Caco-2 (cell line): ENCODE measurements around the gene CGNL1. TPM values are rescaled to one million over a fixed set of nuclear protein-coding genes. Genes with fewer than 3 reads are reported as not detected.
A peak's percentile ranks its signal among the peaks of the same experiment; 100 is the strongest.

Experiments
- BruUV-seq: library from RNA; stranded (reverse); fragments of 400-500 nt; replicated peaks from 2 replicates; lab custom pipeline; 2021; lab: Mats Ljungman, UMichigan
- CTCF ChIA-PET: fragments of 300-600 bp; sonication (Branson Sonifier 250); formaldehyde crosslinking; loops from one replicate; lab custom pipeline; 2022; ENCODE audit warnings: antibody characterized with exemption; lab: Charles Lee
- POLR2A ChIA-PET: fragments of 300-600 bp; sonication (Branson Sonifier 250); formaldehyde crosslinking; loops from one replicate; lab custom pipeline; 2022; ENCODE audit warnings: antibody characterized with exemption; lab: Charles Lee
- DNase-seq, 2 experiments: peaks; one replicate each; pipeline versions ENCODE4 v3.0.0 to v3.0.0-alpha.2; 2020 to 2022
- H3K27me3 ChIP-seq: replicated peaks from 2 replicates; pipeline ENCODE4 v1.6.0; 2011; ENCODE audit warnings: low read length; ENCODE audit not compliant: control insufficient read depth, insufficient read depth
- H3K36me3 ChIP-seq: 2 replicates; pipeline ENCODE4 v1.5.1; 2011; ENCODE audit warnings: low read length; ENCODE audit not compliant: control insufficient read depth, insufficient read depth
- H3K4me1 ChIP-seq: fragments of 250-450 bp; sonication (Bioruptor Pico); 2 replicates; pipeline ENCODE4 v1.5.1; 2020; ENCODE audit warnings: mild to moderate bottlenecking
- H3K4me3 ChIP-seq: 2 replicates; pipeline ENCODE4 v1.5.1; 2011; ENCODE audit warnings: low read depth, mild to moderate bottlenecking, control low read depth, low read length
- H3K9me3 ChIP-seq: fragments of 250-450 bp; sonication (Bioruptor Pico); 2 replicates; pipeline ENCODE4 v1.5.1; 2020; ENCODE audit warnings: mild to moderate bottlenecking, moderate library complexity
- H3K27ac Mint-ChIP-seq: one replicate; pipeline ENCODE4 v1.8.0; 2022; ENCODE audit warnings: mixed read lengths; ENCODE audit not compliant: unreplicated experiment
- H3K27me3 Mint-ChIP-seq: one replicate; pipeline ENCODE4 v1.8.0; 2022; ENCODE audit warnings: mixed read lengths; ENCODE audit not compliant: insufficient read depth, unreplicated experiment
- H3K36me3 Mint-ChIP-seq: one replicate; pipeline ENCODE4 v1.8.0; 2022; ENCODE audit warnings: mild to moderate bottlenecking, mixed read lengths; ENCODE audit not compliant: insufficient read depth, unreplicated experiment
- H3K4me1 Mint-ChIP-seq: one replicate; pipeline ENCODE4 v1.8.0; 2022; ENCODE audit warnings: low read depth, mixed read lengths; ENCODE audit not compliant: unreplicated experiment
- H3K4me3 Mint-ChIP-seq: one replicate; pipeline ENCODE4 v1.8.0; 2022; ENCODE audit warnings: mild to moderate bottlenecking, moderate library complexity, mixed read lengths; ENCODE audit not compliant: unreplicated experiment
- H3K9me3 Mint-ChIP-seq: one replicate; pipeline ENCODE4 v1.8.0; 2022; ENCODE audit warnings: mixed read lengths; ENCODE audit not compliant: unreplicated experiment
- CTCF ChIP-seq, 2 experiments: fragments of 200-600 bp in 1 of 2; IDR thresholded peaks; 1 replicate in 1 of 2; 2 replicates in 1 of 2; pipeline versions ENCODE4 v1.5.1 to v1.8.0; 2011 to 2022; ENCODE audit warnings: antibody characterized with exemption in 1 of 2, control low read depth in 1 of 2, inconsistent platforms in 1 of 2, low read depth in 1 of 2, low read length in 1 of 2, mild to moderate bottlenecking in 1 of 2, moderate library complexity in 1 of 2; ENCODE audit not compliant: insufficient read depth in 1 of 2, severe bottlenecking in 1 of 2, unreplicated experiment in 1 of 2
- intact Hi-C: fragments of 100-400 bp; cut with micrococcal nuclease; formaldehyde crosslinking; loops from one replicate; pipeline ENCODE4 v1.10.0; 2022; ENCODE audit not compliant: unreplicated experiment
- total RNA-seq: library from RNA; stranded (reverse); gene quantifications from 2 replicates; pipeline ENCODE4 v1.2.3, GENCODE V29; 2022

Gene CGNL1
- total RNA-seq, 1 experiment from 2014 or later = 8.3 TPM

GRCh38 chr15:57580428-57580827 lies 204.1 kb downstream of the CGNL1 start:
- H3K27me3 Mint-ChIP-seq = no peaks in the 10 kb centered on the region
- peaks cover 16% of the 10 kb centered on the region for H3K9me3 Mint-ChIP-seq
- H3K4me1 Mint-ChIP-seq = peaks cover 43% of the 10 kb centered on the region

GRCh38 chr15:57580866-57581265 lies 204.6 kb downstream of the CGNL1 start:
- Histone ChIP-seq H3K9me3 (peaks cover 23% of the 10 kb centered on the region), H3K27me3 (no peaks in the 10 kb centered on the region), H3K4me1 (peaks cover 49% of the 10 kb centered on the region), H3K4me3 (no peak overlapping the region), H3K36me3 (no peaks in the 10 kb centered on the region)
- no peak for TF ChIP-seq CTCF (IDR thresholded peaks at IDR 0.05; ENCODE audit: insufficient read depth in 1 of 2, low read depth in 1 of 2, low read length in 1 of 2, severe bottlenecking in 1 of 2, unreplicated experiment in 1 of 2)
- Mint-ChIP-seq H3K4me3 (peak overlapping the region; percentile 13), H3K9me3 (peaks cover 16% of the 10 kb centered on the region), H3K27me3 (no peaks in the 10 kb centered on the region), H3K27ac (peak overlapping the region; percentile 83), H3K4me1 (peaks cover 43% of the 10 kb centered on the region), H3K36me3 (peaks cover 4% of the 10 kb centered on the region)
- CTCF ChIA-PET = interaction anchor here (1.0 to 1.1 kb wide), 3 partner anchors 29 to 170 kb away, joined by 3 read pairs; no protein-coding TSS in a partner anchor
- no TSS peak for BruUV-seq
- POLR2A ChIA-PET = interaction anchor here (0.7 kb wide), 1 partner anchor 18 kb away, joined by 4 read pairs; no protein-coding TSS in a partner anchor
- peak; percentile 58 to 72 for DNase-seq
- intact Hi-C loops = no loop called here

More at GRCh38 chr15:57580428-57580827, 204.1 kb downstream of the CGNL1 start:
- Histone ChIP-seq H3K4me1 (peaks cover 49% of the 10 kb centered on the region), H3K4me3 (no peak overlapping the region), H3K27me3 (no peaks in the 10 kb centered on the region), H3K36me3 (no peaks in the 10 kb centered on the region), H3K9me3 (peaks cover 23% of the 10 kb centered on the region)
- intact Hi-C loops = no loop called here
- peaks cover 4% of the 10 kb centered on the region for H3K36me3 Mint-ChIP-seq
- H3K4me3 Mint-ChIP-seq = no peak overlapping the region
- peak overlapping the region; percentile 83 for H3K27ac Mint-ChIP-seq
- ChIA-PET POLR2A (interaction anchor here (0.7 kb wide), 1 partner anchor 18 kb away, joined by 4 read pairs; no protein-coding TSS in a partner anchor), CTCF (interaction anchor here (1.0 to 1.1 kb wide), 3 partner anchors 29 to 171 kb away, joined by 3 read pairs; no protein-coding TSS in a partner anchor)
- BruUV-seq = no TSS peak
- no peak for TF ChIP-seq CTCF (IDR thresholded peaks at IDR 0.05; ENCODE audit: insufficient read depth in 1 of 2, low read depth in 1 of 2, low read length in 1 of 2, severe bottlenecking in 1 of 2, unreplicated experiment in 1 of 2)
- DNase-seq = no peak

- intact Hi-C loops = no loop called here
- no peak overlapping the region for H3K27ac Mint-ChIP-seq
- no peak for TF ChIP-seq CTCF (IDR thresholded peaks at IDR 0.05; ENCODE audit: insufficient read depth in 1 of 2, low read depth in 1 of 2, low read length in 1 of 2, severe bottlenecking in 1 of 2, unreplicated experiment in 1 of 2)
- no peaks in the 10 kb centered on the region for H3K27me3 Mint-ChIP-seq
- peaks cover 43% of the 10 kb centered on the region for H3K4me1 Mint-ChIP-seq
- no peaks in the 10 kb centered on the region for H3K36me3 ChIP-seq
- ChIA-PET POLR2A (no interaction called here), CTCF (no interaction called here)
- no peaks in the 10 kb centered on the region for H3K27me3 ChIP-seq
- peaks cover 23% of the 10 kb centered on the region for H3K9me3 ChIP-seq
- peaks cover 4% of the 10 kb centered on the region for H3K36me3 Mint-ChIP-seq
- peaks cover 16% of the 10 kb centered on the region for H3K9me3 Mint-ChIP-seq
- H3K4me3 Mint-ChIP-seq = no peak overlapping the region
- H3K4me3 ChIP-seq = no peak overlapping the region
- H3K4me1 ChIP-seq = peaks cover 49% of the 10 kb centered on the region
- no TSS peak for BruUV-seq
- no peak for DNase-seq
Observed at GRCh38 chr15:57582090-57582489, 205.8 kb downstream of the CGNL1 start.
